GM21529 (cell line): Measurements from ENCODE around the gene FAM174C.

ENCODE experiments used
- ATAC-seq: cut with Tn5 transposase; IDR thresholded peaks from one replicate; pipeline ENCODE4 v1.9.1; 2021; ENCODE audit not compliant: unreplicated experiment

FAM174C gene

DNA sequence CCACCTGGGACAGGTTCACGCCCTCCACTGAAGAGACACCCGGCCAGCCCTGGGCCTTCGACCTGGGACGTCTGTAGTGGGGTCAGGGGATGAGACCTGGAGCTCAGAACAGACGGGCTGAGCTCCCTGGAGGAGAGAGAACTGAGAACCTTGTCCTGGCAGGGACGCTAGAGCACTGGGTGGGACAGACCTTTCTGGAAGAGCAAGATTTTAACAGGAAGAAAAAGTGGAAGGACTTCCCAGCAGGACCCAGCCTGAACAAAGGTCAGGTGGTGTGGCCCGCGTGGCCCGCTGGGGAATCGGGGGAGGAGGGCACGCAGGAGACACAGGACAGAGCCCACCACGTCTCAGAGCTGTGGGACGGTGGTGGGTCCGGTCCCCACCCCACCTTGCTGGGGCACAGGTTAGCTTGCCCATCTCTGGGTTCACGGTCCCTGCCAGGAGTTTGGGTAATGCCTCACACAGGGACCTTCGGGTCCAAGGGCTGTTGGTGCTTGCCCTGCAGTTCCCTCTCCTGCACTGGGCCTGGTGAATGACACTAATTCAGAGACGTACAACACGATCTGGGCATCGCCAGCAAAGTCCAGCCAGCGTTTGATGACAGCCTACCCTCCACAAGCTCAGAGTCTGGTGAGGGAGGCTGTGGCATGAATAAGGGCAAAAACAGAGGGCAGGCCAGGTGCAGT lies 9.1 kb downstream of the FAM174C start:
- no peak for ATAC-seq

DNA sequence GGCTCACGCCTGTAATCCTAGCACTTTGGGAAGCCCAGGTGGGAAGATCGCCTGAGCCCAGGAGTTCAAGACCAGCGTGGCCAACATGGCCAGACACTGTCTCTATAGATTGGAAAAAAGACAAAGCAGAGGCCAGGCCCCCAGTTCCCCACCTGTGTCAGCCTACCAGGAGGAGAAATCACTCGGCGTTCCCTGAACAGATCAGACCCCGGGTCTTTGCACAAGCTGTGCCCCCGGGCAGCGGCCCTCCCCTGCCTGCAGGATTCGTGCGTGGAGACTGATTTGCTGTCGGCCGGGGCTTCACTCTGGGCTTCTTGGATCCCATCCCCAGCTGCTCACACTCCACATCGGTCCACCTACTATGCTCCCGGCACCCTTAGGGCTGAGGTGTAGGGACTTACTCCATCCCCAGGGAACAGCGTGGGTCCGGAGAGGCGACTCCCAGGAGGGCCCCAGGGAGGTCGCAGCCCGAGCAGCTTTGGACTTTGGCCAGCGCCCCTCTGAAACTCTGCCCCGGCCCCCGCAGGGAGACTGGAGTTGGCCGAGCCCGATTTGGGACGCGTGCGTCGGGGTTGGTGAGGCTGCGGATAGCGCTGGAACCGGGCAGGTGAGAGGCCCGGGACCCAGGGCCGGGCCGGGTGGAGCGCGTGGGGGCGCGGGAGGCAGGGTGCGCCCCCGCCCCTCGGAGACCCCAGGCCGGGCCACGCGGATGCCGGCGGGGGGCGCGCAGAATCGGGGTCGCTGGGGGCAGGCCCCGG lies 9.8 kb downstream of the FAM174C start:
- no peak for ATAC-seq

DNA sequence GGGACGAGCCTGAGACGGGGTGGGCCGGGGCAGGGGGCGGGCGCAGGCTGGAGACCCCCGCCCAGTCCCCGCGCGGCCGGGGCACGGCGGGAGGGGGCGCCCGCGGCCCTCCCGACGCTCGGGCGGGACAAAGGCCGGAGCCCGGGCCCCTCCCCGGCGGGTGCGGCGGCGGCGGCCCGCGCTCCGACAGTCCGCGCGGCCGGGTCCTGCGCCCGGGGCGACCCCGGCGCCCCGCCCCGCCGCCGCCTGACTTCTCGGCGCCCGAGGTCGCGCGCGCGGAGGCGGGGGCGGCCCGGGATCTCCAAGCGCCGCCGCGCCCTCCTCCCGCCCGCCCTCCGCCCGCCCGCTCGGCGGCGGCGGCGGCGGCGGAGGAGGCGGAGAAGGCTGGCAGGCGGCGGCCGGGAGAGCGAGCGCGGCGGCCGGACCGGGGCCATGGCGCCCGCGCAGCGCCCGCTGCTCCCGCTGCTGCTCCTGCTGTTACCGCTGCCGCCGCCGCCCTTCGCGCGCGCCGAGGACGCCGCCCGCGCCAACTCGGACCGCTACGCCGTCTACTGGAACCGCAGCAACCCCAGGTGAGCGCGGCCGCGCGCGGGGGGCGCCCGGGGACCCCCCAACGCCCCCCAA lies 10.5 kb downstream of the FAM174C start, which contains the start of gene EFNA2:
TSS of gene EFNA2 (plus strand) at position 137 of the 624 bp plus-strand sequence. CDS start at position 433, 296 bp downstream.
- ATAC-seq: no peak

DNA sequence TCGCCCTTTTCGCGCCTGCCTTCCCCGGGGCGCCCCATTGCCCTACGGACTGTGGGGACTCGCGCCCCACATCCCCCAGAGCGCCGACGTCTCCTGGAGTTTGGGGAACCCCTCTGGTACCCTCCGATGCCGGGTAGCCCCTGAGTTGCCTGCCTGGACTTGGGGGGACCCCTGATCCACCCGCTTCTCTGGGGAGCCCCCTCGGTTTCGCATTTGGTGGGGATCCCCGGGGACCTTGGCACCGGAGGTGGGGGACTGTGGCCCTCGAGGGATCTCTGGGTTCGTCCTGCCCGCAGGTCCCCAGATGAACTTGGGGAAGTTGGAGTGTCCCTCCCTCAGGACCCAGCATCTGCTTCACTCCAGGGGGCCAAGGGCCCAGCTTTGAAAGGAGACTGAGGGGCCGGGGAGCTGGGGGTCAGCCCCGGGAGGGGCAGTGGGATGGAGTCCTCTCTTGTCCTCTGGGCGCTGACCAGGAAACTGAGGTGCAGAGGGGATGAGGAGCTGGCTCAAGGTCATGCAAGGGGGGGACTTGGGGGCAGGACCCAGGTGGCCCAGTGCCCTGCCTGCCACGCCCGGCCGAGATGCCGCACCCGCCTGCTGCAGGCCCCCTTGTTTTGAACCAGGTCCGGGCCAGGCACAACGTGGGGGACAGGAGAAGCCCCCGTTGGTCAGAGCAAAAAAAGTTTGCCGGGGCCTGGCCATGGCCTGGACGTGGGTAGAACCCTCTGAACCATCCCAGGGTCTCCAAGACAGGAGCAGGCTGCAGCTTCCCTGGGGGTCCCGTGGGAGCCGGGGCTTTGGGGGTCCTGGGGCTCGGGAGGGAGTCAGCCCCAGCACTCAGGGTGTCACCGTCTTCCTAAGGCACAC lies 11.4 kb downstream of the FAM174C start:
- no peak for ATAC-seq

DNA sequence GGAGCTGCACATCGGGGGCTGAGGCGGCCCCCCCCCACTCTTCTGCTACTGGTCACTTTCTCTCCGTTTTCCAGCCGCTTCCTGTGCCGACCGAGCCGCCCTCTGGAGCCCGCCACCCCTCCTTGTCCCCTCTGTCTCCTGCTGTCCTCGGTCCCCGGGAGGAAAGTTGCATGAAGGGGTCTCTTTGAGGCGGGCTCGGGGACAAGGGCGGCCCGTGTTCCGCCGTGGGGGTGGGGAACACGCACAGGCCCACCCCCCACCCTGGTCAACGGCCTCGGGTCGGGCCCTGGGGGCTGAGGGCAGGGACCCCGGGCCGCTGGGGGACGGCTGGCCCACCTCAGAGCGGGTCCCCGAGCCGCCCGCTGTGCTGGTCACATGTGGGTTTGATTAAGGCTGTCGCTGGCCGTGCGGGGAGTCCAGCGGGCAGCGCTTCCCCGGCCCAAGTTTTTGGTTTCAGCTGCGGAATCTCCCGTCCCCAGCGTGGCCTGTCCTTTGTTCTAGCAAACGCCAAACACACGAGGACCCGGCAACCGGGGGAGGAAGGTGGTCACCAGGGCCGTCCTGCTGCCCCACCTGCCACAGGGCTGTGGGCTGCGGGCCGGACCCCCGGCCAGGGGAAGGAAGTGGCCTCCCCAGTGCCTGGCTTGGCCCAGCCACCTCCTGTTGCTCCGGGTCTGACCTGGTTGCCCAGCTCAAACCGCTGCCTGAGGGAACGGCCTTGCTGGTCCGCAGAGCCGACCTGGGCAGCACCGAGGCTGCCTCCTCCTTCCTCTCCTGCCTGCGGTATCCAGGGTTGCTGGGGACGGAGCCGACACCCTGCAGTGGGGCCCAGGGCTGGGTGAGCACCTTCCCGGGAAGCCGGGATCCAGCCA lies 12.3 kb downstream of the FAM174C start:
- no peak for ATAC-seq

DNA sequence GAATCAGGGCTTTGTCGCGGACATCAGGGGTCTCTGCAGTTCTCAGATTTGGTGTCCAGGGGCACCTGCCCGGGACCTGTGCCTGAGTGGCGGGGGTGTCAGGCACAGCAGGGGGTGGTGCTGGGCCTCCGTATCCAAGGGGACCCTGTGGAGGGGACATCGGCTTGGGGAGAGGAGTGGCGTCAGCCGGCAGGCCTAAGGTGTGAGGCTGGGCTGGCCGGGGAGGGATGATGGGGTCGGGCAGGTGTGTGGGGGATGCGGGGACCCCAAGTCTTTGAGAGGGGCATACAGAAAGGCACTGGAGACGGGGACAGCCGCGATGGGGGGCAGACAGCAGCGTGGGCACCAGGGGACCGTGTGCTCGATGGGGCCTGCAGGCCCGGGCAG lies 12.9 kb downstream of the FAM174C start:
- no peak for ATAC-seq

DNA sequence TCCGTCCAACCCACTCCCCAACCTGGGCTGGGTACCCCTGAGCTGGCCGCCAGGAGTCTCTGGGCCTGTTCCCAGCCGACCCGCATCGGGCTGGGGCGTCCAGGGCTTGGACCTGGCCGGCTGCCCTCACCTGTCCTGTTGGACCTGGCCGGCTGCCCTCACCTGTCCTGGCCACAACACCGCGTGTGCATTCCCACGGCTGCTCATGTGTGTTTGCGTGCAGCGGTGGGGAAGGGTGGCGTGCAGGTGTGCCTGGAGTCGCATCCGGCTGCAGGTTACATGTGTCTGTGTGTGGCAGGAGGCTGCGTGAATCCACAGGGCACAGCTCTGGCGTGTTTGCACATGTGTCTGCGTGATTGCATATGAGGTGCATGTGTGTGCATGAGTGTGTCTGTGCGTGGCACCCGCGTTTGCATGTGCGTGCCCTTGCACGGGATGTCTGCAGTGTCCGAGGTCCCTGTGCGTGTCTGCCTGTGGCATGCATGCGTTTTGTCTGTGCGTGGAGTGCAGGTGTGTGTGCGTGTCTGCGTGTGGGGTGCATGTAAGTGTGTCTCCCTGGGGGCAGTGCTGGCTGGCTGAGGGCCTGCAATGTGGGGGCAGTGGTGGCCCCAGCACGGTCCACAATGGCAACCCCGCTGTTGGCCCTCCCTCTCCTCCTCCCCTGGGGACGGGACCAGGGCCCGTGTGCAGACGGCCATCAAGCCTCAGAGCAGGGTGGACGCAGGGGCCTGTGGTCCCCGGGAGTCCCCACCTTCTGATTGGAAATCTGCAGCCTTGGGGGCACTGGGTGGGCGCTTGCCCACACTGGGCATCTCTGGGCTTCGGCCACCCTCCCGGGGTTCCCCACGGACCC lies 13.7 kb downstream of the FAM174C start:
- ATAC-seq: no peak

DNA sequence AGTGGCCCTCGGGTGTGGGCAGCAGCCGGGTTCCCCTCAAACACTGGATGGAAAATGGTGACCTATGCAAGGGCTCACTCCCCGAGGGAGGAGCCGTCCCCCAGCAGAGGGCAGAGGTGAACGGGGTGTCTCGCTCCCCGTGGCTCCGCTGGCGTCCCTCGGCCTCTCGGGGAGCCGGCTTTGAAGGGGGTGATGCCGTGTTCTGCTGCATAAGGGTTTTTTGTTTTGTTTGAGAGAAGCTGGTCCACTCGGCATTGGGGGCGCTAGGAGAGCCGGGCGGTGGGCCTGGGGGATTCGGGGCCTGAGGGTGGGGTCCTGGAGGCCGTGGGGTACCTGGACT lies 14.3 kb downstream of the FAM174C start:
- ATAC-seq: no peak

DNA sequence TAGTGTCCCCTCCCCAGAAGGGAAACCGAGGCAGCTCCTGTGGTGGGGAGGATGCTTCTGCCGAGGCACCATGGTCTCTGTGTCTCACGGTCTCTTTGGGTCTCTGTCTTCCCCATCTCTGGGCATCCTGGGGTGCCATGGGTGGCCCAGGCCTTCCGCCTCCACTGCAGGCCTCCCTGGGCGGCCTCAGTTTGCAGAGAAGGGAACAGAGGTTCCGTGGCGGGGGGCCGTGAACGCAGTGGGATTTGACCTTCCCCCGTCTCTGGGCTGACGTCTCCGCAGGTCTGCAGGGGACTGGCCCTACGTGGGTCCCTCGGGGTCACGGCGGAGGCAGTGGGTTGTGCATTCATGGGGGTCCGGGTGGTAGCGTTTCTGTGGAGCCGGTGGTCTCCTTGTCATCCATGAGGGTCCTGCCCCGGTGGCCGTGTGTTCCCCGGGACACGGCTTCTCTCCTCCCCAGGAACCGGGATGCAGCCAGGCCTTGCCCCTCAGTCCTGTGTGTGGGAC lies 14.9 kb downstream of the FAM174C start:
- ATAC-seq: no peak

DNA sequence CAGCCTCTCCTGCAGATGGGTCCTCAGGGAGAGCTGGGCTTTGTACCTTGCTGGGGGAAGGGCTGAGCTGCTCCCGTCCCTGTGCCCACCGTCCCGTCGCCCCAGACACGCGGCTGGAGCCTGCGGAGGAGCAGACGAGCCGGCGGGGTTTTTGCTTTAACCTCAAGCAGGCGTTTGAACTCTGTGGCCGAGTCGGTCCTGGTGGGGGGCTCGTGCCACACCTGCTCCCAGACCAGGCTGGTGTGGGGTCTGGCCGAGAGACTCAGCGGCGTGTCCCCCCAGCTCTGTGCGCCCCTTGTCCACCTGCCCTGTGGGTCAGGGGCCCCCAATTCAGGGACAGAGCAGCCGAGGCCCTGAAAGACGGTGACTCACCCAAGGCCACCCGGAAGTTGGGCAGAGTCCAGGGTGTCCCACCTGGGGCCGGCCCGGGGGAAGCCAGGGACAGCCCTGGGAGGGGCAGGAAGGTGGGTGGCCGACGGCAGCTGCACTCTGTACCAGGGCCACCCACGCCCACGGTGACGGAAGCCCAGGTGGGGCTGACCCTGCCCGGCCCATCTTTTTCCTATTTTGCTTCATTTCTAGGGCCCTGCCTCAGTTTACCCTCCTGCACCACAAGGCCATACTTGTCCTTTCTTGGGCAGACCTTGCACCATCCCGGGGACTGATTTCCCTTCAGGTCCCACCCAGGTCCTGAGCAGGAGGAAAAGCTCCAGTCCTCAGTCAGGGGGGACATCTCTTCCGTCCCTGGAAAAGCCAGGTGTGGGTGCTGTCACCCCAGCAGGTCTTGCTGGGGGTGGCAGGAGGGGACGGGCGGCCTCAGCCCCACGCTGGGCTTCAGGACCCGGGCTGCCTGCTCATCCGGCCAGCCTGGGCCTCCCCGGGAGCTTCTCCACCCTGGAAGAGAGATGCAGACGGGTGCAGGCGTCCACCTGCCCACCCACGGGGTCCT lies 15.6 kb downstream of the FAM174C start:
- ATAC-seq: no peak

DNA sequence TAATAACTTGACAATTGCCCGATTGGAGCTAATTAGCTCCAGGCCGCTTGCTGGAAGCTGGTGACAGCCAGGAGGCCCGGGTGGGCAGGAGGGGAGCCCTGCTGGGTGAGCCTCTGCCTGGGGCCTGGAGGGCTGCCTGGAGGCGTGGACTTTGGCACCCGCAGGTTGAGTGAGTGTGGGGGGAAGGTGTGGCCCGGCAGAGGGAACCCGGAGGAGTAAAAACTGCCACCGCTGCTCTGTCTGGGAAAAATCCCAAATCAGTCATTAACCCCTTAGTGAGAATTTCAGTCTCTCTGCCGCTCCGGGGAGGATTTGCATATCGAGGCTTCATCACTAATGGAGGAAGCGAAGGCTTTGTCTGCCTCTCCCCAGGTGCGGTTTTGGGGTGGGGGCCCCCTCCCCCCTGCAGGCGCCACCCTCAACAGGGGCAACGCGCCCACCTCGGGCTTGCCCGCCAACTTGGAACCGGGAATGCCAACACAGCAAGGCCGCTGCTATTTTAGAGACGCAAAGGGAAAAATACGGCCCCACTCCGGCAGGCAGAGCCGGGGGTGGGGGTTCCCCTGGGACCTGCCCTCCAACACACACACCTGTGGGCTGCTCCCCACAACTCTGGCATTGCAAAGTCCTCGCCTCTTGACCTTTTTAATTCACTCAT lies 16.6 kb downstream of the FAM174C start:
- no peak for ATAC-seq

DNA sequence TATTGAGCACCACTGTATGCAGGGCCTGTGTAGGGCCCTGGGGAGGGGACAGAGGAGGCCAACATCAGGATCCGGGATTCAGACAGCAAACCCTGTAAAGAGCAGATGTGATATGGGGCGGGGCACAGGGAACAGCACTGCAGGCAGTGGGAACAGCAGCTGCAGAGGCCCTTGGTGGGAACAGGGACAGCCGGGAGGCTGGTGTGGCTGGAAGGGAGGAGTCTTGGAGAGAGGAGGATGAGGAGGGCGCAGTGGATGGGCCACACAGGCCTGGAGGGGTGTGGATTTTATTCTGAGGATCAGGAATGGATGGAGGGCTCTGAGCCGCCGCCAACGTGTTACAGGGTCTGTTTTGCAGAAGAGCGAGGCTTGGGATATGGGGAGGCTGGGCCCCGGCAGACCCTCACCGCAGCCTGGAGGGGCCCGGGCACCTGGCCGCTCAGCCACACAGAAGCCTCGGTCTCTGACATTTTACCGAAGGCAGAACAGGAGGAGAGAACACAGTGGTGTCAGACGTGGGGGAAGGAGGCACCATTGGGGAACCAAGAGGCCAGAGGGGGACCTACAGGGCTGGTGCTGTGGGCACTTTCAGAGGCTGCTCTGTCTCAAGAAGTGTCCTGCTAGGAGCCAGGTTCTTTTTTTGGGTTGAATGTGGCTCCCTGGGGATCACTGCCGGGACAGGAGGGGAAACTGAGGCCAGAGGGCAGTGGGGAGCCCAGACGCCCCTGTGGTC lies 17.3 kb downstream of the FAM174C start:
- no peak for ATAC-seq

DNA sequence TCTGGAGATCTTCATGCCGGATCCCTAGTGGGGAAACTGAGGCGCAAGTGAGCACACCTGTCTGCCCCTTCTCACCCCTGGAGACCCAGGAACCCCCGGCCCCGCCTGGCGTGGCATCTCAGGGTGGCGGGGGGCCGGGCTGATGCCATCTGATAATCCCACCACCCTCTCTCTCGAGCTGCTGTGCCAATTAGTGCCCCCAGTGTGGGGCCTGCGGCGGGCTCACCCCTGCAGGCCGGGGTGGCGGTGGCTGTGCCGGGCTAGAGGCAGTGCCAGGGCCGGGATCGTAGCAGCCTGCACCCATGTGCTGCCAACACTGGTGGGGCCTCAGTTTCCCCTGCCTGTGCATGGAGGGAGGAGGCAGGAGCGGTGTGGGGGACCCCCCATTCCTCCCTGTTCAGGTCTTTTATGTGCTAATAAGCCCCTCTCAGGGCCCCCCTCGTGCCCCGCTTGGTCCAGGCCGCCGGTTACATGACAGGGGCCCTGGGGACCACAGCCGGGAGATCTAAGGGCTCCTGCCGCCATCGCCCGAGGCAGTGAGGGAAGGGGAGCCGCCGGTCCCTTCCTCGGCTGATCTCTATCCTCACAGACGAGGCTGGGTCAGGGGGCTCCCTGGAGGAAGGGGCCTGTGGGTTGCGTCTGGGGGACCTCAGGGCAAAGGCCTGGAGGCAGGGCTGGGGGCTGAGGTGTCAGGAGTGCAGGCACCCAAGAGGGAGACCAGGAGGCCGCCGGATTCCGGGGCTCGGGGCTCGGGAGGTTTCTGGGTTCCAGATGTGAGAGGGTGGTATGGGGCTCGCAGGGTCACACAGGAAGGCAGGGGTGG lies 18.7 kb downstream of the FAM174C start:
- ATAC-seq: no peak

DNA sequence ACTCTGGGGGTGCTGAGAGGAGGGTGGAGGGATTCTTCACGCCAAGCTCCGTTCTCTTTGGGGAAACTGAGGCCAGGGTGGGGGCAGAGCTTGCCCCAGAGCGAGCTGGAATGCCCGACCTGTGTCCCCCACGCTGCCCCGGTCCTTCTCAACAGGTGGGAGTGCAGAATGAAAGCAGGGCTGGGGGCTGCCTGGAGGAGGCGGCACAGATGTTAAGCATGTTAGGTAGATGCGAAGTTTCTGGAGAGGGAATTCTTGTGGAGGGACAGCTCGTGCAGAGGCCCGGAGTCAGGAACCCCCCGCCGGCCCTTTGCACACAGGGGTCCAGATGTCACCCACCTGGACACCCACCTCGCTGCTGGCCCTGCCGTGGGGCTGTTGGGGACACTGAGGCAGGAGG lies 19.4 kb downstream of the FAM174C start:
- no peak for ATAC-seq

DNA sequence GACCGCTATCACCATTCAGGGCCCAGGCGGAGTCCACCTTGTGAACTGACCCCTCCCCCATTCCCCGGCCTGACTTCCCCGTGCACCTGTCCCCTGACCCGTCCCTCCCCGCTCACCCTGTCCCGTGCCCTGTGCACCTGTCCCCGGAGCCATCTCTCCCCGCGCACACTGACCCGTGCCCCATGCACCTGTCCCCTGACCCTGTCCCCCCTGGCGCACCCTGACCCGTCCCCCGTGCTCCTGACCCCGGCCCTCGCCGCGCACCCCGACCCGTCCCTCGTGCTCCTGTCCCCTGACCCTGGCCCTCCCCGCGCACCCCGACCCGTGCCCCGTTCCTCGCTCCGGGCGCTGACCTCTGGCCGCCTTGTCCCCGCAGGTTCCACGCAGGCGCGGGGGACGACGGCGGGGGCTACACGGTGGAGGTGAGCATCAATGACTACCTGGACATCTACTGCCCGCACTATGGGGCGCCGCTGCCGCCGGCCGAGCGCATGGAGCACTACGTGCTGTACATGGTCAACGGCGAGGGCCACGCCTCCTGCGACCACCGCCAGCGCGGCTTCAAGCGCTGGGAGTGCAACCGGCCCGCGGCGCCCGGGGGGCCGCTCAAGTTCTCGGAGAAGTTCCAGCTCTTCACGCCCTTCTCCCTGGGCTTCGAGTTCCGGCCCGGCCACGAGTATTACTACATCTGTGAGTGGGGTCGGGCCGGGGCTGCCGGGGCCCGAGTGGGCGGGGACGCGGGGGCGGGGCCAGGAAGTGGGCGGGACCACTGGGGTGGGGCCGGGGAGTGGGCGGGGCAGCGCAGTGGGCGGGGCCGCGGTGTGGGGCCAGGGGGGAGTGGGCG lies 20.1 kb downstream of the FAM174C start:
- no peak for ATAC-seq
